Neural progenitor cell (in vitro differentiated cells): ENCODE measurements around the gene SP1. TPM values are rescaled to one million over a fixed set of nuclear protein-coding genes. Genes with fewer than 3 reads are reported as not detected.
"Not testable (repeated sequence)": the region's sequence is repeated elsewhere in the genome, so short reads cannot be mapped to it uniquely, and the experiment has no call there.

Source experiments
- DNase-seq: peaks from one replicate; pipeline ENCODE4 v3.0.0-alpha.2; 2016; ENCODE audit warnings: low spot score
- H2AFZ ChIP-seq: fragments of 200-600 bp; sonication (generic); replicated peaks from 2 replicates; pipeline ENCODE4 v1.6.1; 2016; ENCODE audit warnings: antibody characterized with exemption
- H3F3A ChIP-seq: fragments of 200-600 bp; sonication (generic); 2 replicates; pipeline ENCODE4 v1.6.1; 2016; ENCODE audit warnings: antibody characterized with exemption, low read depth
- H3K27ac ChIP-seq: fragments of 200-600 bp; sonication (generic); 2 replicates; pipeline ENCODE4 v1.5.1; 2016; ENCODE audit warnings: mild to moderate bottlenecking
- H3K27me3 ChIP-seq: fragments of 200-600 bp; sonication (generic); 2 replicates; pipeline ENCODE4 v1.6.1; 2016; ENCODE audit warnings: mild to moderate bottlenecking, moderate library complexity
- H3K36me3 ChIP-seq: fragments of 200-600 bp; sonication (generic); 2 replicates; pipeline ENCODE4 v1.5.1; 2016
- H3K4me1 ChIP-seq: fragments of 200-600 bp; sonication (generic); 2 replicates; pipeline ENCODE4 v1.6.1; 2016; ENCODE audit warnings: mixed run types
- H3K4me2 ChIP-seq: fragments of 200-600 bp; sonication (generic); 2 replicates; pipeline ENCODE4 v1.6.1; 2016
- H3K4me3 ChIP-seq: fragments of 200-600 bp; sonication (generic); 2 replicates; pipeline ENCODE4 v1.5.1; 2016
- H3K79me2 ChIP-seq: fragments of 200-600 bp; sonication (generic); 2 replicates; pipeline ENCODE4 v1.6.1; 2016; ENCODE audit warnings: low read depth
- H3K9ac ChIP-seq: fragments of 200-600 bp; sonication (generic); 2 replicates; pipeline ENCODE4 v1.6.1; 2016
- H3K9me3 ChIP-seq: fragments of 200-600 bp; sonication (generic); 2 replicates; pipeline ENCODE4 v1.5.1; 2016; ENCODE audit warnings: low read depth
- H4K20me1 ChIP-seq: fragments of 200-600 bp; sonication (generic); 2 replicates; pipeline ENCODE4 v1.6.1; 2016; ENCODE audit warnings: low read depth
- H3K27ac Mint-ChIP-seq: 3 replicates; pipeline ENCODE4 v1.8.0; 2021; ENCODE audit warnings: mixed read lengths
- H3K27me3 Mint-ChIP-seq: 2 replicates; pipeline ENCODE4 v1.8.0; 2022; ENCODE audit warnings: low read depth, mild to moderate bottlenecking, inconsistent platforms, moderate library complexity, mixed read lengths; ENCODE audit not compliant: insufficient read depth
- H3K36me3 Mint-ChIP-seq: 3 replicates; pipeline ENCODE4 v1.8.0; 2021; ENCODE audit warnings: mixed read lengths
- H3K4me1 Mint-ChIP-seq: 3 replicates; pipeline ENCODE4 v1.8.0; 2021; ENCODE audit warnings: mixed read lengths
- H3K4me3 Mint-ChIP-seq: 3 replicates; pipeline ENCODE4 v1.8.0; 2021; ENCODE audit warnings: mild to moderate bottlenecking, moderate library complexity, mixed read lengths
- H3K9me3 Mint-ChIP-seq: 3 replicates; pipeline ENCODE4 v1.8.0; 2020; ENCODE audit warnings: mixed read lengths
- CTCF ChIP-seq: fragments of 200-600 bp; sonication (generic); IDR thresholded peaks from 2 replicates; pipeline ENCODE4 v1.5.1; 2017; ENCODE audit warnings: antibody characterized with exemption, mild to moderate bottlenecking
- EZH2 ChIP-seq: fragments of 200-600 bp; sonication (generic); IDR thresholded peaks from 2 replicates; pipeline ENCODE4 v1.6.1; 2017; ENCODE audit warnings: antibody characterized with exemption, mild to moderate bottlenecking, moderate library complexity
- EZH2phosphoT487 ChIP-seq: fragments of 200-600 bp; sonication (generic); IDR thresholded peaks from 2 replicates; pipeline ENCODE4 v1.6.1; 2017; ENCODE audit warnings: antibody characterized with exemption
- total RNA-seq: library from RNA; depleted of rRNA; stranded (reverse); fragments of >200 nt; gene quantifications from 2 replicates; pipeline ENCODE4 v1.2.3, GENCODE V29; 2015; ENCODE audit warnings: low replicate concordance

The SP1 gene
- total RNA-seq, 1 donor from 2014 or later, result 67.8 TPM

- no peak for TF ChIP-seq CTCF
- TF ChIP-seq EZH2, result no peak
- no peak for TF ChIP-seq EZH2phosphoT487
- H3K27me3 Mint-ChIP-seq, result peaks cover 6% of the 10 kb centered on the region
- H3K4me1 Mint-ChIP-seq, result peaks cover 32% of the 10 kb centered on the region
- no peak for DNase-seq
- no peaks in the 10 kb centered on the region for H4K20me1 ChIP-seq
- no peak overlapping the region for H3K4me2 ChIP-seq
- H3K27ac Mint-ChIP-seq, result no peak overlapping the region
- H3K36me3 ChIP-seq, result no peaks in the 10 kb centered on the region
- no peak overlapping the region for H3K4me3 Mint-ChIP-seq
- H2AFZ ChIP-seq, result no peak overlapping the region
- H3K4me3 ChIP-seq, result no peak overlapping the region
- H3K27me3 ChIP-seq, result no peaks in the 10 kb centered on the region
- no peaks in the 10 kb centered on the region for H3K9me3 Mint-ChIP-seq
- no peaks in the 10 kb centered on the region for H3K36me3 Mint-ChIP-seq
- H3K4me1 ChIP-seq, result peaks cover 17% of the 10 kb centered on the region
- H3F3A ChIP-seq, result no peaks in the 10 kb centered on the region
- H3K27ac ChIP-seq, result no peak overlapping the region
- no peaks in the 10 kb centered on the region for H3K79me2 ChIP-seq
- no peaks in the 10 kb centered on the region for H3K9me3 ChIP-seq
- no peak overlapping the region for H3K9ac ChIP-seq
Measured at GRCh38 chr12:53428741-53429140, 48.8 kb downstream of the SP1 start.

- Mint-ChIP-seq H3K4me3 (no peak overlapping the region), H3K27ac (no peak overlapping the region), H3K9me3 (no peaks in the 10 kb centered on the region), H3K4me1 (peaks cover 18% of the 10 kb centered on the region), H3K36me3 (no peaks in the 10 kb centered on the region), H3K27me3 (peaks cover 4% of the 10 kb centered on the region)
- H3K36me3 ChIP-seq, result no peaks in the 10 kb centered on the region
- H3K4me3 ChIP-seq, result no peak overlapping the region
- no peaks in the 10 kb centered on the region for H3K27me3 ChIP-seq
- H2AFZ ChIP-seq, result no peak overlapping the region
- H3K4me2 ChIP-seq, result no peak overlapping the region
- no peak for TF ChIP-seq CTCF
- no peak for TF ChIP-seq EZH2phosphoT487
- no peak for TF ChIP-seq EZH2
- no peaks in the 10 kb centered on the region for H3K79me2 ChIP-seq
- H3K9me3 ChIP-seq, result no peaks in the 10 kb centered on the region
- H3K27ac ChIP-seq, result no peak overlapping the region
- DNase-seq, result no peak
- H3F3A ChIP-seq, result no peaks in the 10 kb centered on the region
- H3K4me1 ChIP-seq, result peaks cover 3% of the 10 kb centered on the region
- H4K20me1 ChIP-seq, result no peaks in the 10 kb centered on the region
- H3K9ac ChIP-seq, result no peak overlapping the region
Measured at GRCh38 chr12:53430116-53430515, 50.1 kb downstream of the SP1 start.

- Histone ChIP-seq H2AFZ (no peak overlapping the region), H3K9me3 (no peaks in the 10 kb centered on the region), H3K36me3 (no peaks in the 10 kb centered on the region), H3F3A (no peaks in the 10 kb centered on the region), H3K27ac (no peak overlapping the region), H3K4me1 (no peaks in the 10 kb centered on the region), H3K9ac (no peak overlapping the region), H3K4me2 (no peak overlapping the region), H4K20me1 (no peaks in the 10 kb centered on the region), H3K27me3 (no peaks in the 10 kb centered on the region), H3K79me2 (no peaks in the 10 kb centered on the region), H3K4me3 (no peak overlapping the region)
- TF ChIP-seq EZH2phosphoT487 (no peak), EZH2 (no peak), CTCF (no peak)
- no peak overlapping the region for H3K4me3 Mint-ChIP-seq
- peaks cover 8% of the 10 kb centered on the region for H3K27me3 Mint-ChIP-seq
- no peak for DNase-seq
- no peaks in the 10 kb centered on the region for H3K36me3 Mint-ChIP-seq
- no peak overlapping the region for H3K27ac Mint-ChIP-seq
- peaks cover 13% of the 10 kb centered on the region for H3K4me1 Mint-ChIP-seq
- H3K9me3 Mint-ChIP-seq, result no peaks in the 10 kb centered on the region
Measured at GRCh38 chr12:53431187-53431586, 51.2 kb downstream of the SP1 start.

GRCh38 chr12:53435326-53435725, 55.4 kb downstream of the SP1 start:
- not testable (repeated sequence) for H3K27ac ChIP-seq, H3F3A ChIP-seq, H3K27me3 ChIP-seq, H3K4me2 ChIP-seq, DNase-seq, H4K20me1 ChIP-seq, H3K27me3 Mint-ChIP-seq, H3K4me1 ChIP-seq, H3K9ac ChIP-seq, H2AFZ ChIP-seq, H3K4me3 ChIP-seq, H3K27ac Mint-ChIP-seq, H3K9me3 ChIP-seq, H3K9me3 Mint-ChIP-seq, H3K4me3 Mint-ChIP-seq, H3K79me2 ChIP-seq, H3K36me3 Mint-ChIP-seq, H3K36me3 ChIP-seq
- peaks cover 13% of the 10 kb centered on the region for H3K4me1 Mint-ChIP-seq

- H2AFZ ChIP-seq, H4K20me1 ChIP-seq, DNase-seq, H3K36me3 Mint-ChIP-seq, H3K27ac ChIP-seq, H3K9ac ChIP-seq, H3K4me2 ChIP-seq, H3K27me3 Mint-ChIP-seq, H3K36me3 ChIP-seq, H3K9me3 Mint-ChIP-seq, H3K27me3 ChIP-seq, H3K9me3 ChIP-seq, H3K4me3 ChIP-seq: not testable (repeated sequence)
- H3K4me1 ChIP-seq, result peaks cover 15% of the 10 kb centered on the region
- peaks cover 16% of the 10 kb centered on the region for H3F3A ChIP-seq
- Mint-ChIP-seq H3K4me3 (peak overlapping the region; percentile 66), H3K27ac (peak overlapping the region; percentile 63), H3K4me1 (peaks cover 29% of the 10 kb centered on the region)
- H3K79me2 ChIP-seq, result peaks cover 14% of the 10 kb centered on the region
Measured at GRCh38 chr12:53439582-53439981, 59.6 kb downstream of the SP1 start.
